HG03097 (cell line): ENCODE data around the gene KCNJ3.

Source experiments
- ATAC-seq: cut with Tn5 transposase; IDR thresholded peaks from one replicate; pipeline ENCODE4 v1.9.1; 2021; ENCODE audit not compliant: unreplicated experiment, low FRiP score

KCNJ3 gene

DNA sequence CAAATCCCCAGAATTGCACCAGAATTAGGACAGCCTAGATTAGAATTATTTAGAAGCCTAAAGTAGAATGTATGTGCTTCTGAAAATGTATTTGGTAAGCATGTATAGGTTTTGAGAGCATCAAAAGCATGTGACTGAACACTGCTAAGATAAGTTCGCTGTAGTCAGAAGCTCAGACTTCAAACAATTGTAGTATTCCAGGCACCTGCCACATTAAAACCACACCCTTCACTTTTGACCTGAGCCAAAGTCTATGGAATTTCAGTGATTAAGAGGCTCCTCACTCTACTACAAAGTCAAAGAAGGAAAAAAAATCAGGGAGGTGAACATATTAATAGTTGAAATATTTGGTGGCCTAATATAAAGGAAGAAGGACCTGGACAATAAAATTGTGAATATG lies 8.2 kb downstream of the KCNJ3 start:
- no peak for ATAC-seq

GRCh38 chr2:154707994-154708575 lies 9.6 kb downstream of the KCNJ3 start:
- no peak for ATAC-seq

GRCh38 chr2:154709215-154709614 lies 10.7 kb downstream of the KCNJ3 start:
- ATAC-seq, result no peak

DNA sequence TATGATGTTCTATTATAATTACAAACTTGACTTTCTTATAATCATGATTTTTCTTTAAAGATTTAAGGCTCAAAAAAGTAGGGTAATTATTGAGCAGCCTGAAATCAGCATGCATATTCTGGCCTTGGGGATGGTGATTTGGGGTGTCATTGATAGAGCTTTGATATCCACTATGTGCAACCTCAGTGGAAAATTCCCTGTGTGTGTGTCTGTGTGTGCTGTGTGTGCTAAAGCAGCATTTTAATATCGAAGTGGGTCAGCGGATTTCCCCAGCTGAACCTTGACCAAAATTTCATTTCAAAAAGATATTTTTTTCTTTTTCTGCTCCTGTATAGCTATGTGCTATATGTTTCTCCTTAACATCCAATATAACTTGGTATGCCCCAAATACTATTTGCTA lies 11.6 kb downstream of the KCNJ3 start:
- ATAC-seq, result no peak

- no peak for ATAC-seq
Observed at GRCh38 chr2:154710685-154711084, 12.2 kb downstream of the KCNJ3 start.

DNA sequence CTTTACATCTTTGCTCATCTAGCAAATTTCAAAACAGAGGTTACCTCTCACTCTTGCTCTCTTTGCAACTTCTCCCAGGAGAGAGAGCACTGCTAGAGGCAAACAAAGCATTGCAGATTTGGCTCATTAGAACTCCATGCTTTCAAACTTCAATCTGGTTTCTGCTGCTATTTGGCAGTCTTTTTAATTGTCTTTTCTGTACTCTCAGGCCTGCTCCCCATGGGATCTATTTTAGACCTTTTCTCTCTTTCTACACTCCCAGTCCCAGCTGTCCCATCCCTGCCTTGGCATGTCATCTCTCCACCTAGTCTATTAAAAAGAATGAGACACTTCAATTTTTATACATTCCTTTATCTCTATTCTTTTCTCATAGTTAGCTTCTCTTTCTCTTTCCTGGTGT lies 15.2 kb downstream of the KCNJ3 start:
- ATAC-seq, result no peak

GRCh38 chr2:154720651-154721050 lies 22.2 kb downstream of the KCNJ3 start:
- no peak for ATAC-seq

DNA sequence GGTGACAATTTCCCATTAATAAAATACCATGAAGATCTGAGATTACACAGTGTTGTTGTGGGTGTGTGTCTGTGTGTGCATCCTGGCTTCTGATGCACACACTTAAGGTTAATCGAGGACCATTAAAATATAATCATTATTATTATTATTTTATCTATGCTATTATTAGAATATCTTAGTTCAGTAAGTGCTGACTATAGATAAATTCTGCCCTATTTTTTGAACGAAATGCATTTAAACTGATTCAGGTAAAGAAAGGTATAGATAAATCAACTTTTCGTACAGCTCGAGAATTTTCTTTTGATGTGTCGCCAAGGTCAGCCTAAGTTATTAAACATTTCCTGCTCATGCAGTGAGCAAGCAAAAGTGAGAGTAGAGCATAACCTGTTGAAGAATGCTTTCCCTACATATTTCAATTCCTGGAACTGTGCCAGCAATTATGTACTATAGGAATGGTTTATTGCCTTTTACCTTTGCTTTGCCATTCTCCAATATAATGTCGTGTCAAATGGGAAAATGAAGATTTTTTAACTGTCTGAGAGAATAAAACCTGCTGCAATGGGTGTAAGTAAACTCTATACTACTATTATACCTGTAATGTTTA lies 25.8 kb downstream of the KCNJ3 start:
- ATAC-seq, result no peak

GRCh38 chr2:154740361-154740760 lies 41.9 kb downstream of the KCNJ3 start:
- ATAC-seq, result no peak

DNA sequence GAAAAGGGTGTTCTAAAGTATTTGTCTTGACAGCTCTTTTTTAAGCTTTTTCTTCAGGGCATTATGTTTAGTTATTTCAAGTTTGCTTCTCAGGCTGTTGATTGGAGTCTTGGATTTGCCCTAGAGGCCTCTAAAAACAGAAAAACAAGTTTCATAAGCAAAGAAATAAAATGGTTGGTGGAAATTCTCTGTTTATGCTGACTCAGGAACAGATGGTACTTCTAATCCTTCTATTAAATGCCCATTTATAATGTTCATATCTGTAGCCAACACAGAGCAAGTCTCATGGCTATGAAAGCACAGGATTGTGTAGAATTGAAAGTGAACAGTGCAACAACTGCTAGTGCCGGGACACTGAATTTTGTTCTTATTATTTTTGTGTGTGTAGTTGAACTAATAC lies 60.4 kb downstream of the KCNJ3 start:
- no peak for ATAC-seq

DNA sequence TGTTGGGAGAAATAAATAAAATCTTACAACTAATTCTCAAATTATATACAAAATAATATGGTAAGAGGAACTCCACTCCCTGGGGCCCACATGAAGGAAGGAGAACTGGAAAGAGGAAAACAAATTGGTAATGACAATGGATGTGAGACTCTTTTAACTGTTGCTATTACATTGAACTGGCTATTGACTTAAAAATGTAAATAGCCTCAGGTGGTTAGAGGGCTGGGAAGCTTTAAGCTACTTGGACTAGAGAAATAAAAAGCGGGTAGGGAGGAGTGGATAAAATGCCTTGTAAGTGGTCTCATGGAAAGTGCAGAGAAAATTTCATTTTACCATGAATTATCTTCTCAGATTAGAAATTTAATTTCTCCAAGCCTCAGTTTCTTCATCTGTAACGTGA lies 64.1 kb downstream of the KCNJ3 start:
- no peak for ATAC-seq

- ATAC-seq, result no peak
Observed at GRCh38 chr2:154771664-154772284, 73.3 kb downstream of the KCNJ3 start.

- no peak for ATAC-seq
Observed at GRCh38 chr2:154776825-154777224, 78.3 kb downstream of the KCNJ3 start.

DNA sequence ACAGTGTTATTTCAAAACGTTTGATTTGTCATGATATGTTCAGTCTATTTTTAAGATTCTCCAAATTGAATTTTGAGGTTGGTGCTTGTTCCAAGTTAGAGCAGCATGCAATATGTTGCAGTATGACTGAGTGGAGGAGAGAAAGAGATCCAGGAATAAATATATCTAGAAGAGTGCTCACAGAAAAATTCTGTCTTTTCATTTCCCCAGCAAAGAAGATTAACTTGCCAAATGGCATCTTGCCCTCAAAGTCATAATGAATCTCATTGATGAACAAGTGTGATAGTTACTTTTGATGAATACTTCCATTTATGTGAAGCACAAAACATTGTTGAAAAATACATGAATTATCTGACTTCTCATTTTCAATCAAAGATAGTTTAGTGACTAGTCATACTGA lies 95.9 kb downstream of the KCNJ3 start:
- ATAC-seq, result no peak

DNA sequence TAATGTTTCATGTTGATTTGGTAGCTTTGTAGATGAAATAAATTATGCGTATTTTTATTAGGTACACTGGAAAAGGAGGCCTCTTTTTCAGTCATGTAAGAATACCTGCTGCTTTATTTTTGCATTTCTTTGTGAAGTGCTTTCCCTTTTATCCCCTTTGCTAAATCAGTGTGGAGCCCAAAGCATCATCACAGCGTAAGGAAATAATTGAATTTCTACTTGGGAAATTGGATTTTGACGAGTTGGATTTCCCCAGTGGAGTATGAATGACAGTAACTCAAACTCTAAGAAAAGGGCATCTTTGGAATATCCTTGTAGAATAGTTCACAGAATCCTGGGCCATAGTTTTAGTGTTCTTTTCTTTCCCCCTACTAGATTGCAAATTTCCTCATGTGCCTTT lies 97.2 kb downstream of the KCNJ3 start:
- ATAC-seq, result no peak

GRCh38 chr2:154804451-154804850 lies 106.0 kb downstream of the KCNJ3 start:
- ATAC-seq, result no peak

DNA sequence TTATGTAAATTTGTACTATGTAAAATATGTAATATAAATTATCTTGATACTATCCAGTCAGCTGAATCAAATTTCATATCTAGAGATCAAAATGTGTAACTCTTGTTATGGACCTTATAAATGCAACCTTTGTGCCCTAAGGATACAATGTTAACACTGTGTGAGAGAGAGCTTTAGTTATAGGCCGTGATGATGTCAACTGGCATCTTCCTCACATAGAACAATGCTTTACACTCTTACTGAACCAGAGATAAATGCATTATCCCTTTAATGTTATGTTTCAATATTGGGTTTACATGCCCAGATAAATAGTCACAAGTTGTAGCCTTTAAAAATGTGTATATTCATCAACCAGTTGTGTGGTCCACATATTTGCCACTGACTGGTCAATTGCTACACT lies 115.1 kb downstream of the KCNJ3 start:
- no peak for ATAC-seq

GRCh38 chr2:154814856-154815255 lies 116.4 kb downstream of the KCNJ3 start:
- ATAC-seq, result no peak

DNA sequence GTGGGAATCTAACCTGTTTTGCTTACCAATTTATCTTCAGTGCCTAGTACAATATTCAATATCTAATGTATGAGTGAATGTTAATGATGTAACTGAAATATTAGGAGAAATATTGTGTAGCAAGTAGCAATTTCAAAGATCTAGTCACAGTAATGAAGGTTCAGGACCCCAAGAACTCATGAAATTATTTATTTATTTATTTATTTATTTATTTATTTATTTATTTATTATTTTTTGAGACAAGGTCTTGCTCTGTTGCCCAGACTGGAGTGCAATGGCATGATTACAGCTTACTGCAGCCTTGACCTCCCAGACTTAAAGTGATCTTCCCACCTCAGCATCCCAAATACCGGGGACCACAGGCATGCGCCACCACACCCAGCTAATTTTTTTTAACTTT lies 126.9 kb downstream of the KCNJ3 start:
- no peak for ATAC-seq

GRCh38 chr2:154826827-154827226 lies 128.3 kb downstream of the KCNJ3 start:
- ATAC-seq, result no peak

DNA sequence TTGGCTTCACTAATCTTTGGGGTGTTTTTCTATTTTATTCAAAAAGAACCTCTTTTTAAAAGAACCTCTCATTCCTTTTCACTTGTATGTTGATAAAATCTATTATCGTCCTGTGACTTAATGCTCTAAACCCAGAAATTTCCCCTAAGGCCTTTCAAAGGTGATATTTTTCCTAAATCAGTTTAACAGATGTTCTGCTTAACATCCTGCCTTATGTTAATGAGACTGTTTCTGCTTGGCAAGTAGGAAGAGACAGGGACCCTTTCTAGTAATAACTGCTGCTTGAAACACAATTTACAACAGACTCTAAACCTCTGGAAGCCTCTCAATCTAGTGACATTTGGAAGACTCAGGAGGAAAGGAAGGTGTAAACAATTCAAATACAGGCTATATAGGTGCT lies 128.8 kb downstream of the KCNJ3 start:
- ATAC-seq, result no peak

DNA sequence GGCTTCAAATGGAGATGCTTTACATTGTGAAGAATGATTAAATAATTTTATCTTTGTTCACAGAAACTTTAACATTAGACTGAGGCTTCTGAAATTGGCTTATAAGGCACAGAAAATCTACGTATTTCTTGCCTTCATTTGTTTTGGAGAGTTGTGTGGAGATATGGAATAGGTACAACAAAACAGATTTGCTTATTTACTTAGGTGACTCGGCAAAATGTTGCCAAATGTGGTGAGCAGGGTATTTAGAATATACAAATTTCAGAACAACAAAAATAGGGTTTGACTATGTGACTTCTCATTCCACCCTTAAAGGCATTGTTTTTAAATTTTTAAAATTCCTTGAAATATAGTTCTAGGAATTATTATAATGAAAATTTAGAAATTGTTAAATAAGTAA lies 134.2 kb downstream of the KCNJ3 start:
- no peak for ATAC-seq
